VCaP (cell line): Measurements from ENCODE around the gene ZDHHC13.

Experiments
- H3K27ac ChIP-seq: fragments of 450-650 bp; 2 replicates; pipeline ENCODE4 v1.5.1; 2017
- CTCF ChIP-seq: fragments of 450-650 bp; conservative IDR thresholded peaks from 2 replicates; pipeline ENCODE4 v1.5.1; 2017; ENCODE audit warnings: mild to moderate bottlenecking, moderate library complexity

The ZDHHC13 gene

GRCh38 chr11:19077965-19078364, 39.0 kb upstream of the ZDHHC13 start:
- no peak overlapping the region for H3K27ac ChIP-seq
- TF ChIP-seq CTCF, result no peak

- no peak overlapping the region for H3K27ac ChIP-seq
- TF ChIP-seq CTCF, result no peak
These were observed 37.1 kb upstream of the ZDHHC13 start for GRCh38 chr11:19079643-19080440.

- H3K27ac ChIP-seq, result no peak overlapping the region
- no peak for TF ChIP-seq CTCF
These were observed 36.4 kb upstream of the ZDHHC13 start for GRCh38 chr11:19080579-19080993.

GRCh38 chr11:19083166-19083565, 33.8 kb upstream of the ZDHHC13 start:
- no peak for TF ChIP-seq CTCF
- H3K27ac ChIP-seq, result no peak overlapping the region

- no peak overlapping the region for H3K27ac ChIP-seq
- no peak for TF ChIP-seq CTCF
These were observed 32.2 kb upstream of the ZDHHC13 start for GRCh38 chr11:19084661-19085315.

- no peak overlapping the region for H3K27ac ChIP-seq
- TF ChIP-seq CTCF, result no peak
These were observed 29.3 kb upstream of the ZDHHC13 start for GRCh38 chr11:19087658-19088057.

- H3K27ac ChIP-seq, result no peak overlapping the region
- TF ChIP-seq CTCF, result no peak
These were observed 28.2 kb upstream of the ZDHHC13 start for GRCh38 chr11:19088791-19089190.
